CD14-positive monocyte (primary cell): Measurements from ENCODE around the gene SPEM2. TPM values are rescaled to one million over a fixed set of nuclear protein-coding genes. Genes with fewer than 3 reads are reported as not detected.
A peak's percentile ranks its signal among the peaks of the same experiment; 100 is the strongest.

Experiments used
- DNase-seq, 3 donors: peaks; one replicate each; pipeline ENCODE4 v3.0.0-alpha.2; 2011 to 2022
- H2AFZ ChIP-seq: 2 replicates; pipeline ENCODE4 v1.6.0; 2012; ENCODE audit warnings: mild to moderate bottlenecking, low read depth, low read length, inconsistent platforms; ENCODE audit not compliant: insufficient read depth, poor library complexity, severe bottlenecking
- H3K27ac ChIP-seq, 2 donors: 1 replicate in 1 of 2; 2 replicates in 1 of 2; pipeline ENCODE4 v1.5.1; 2012 to 2013; ENCODE audit warnings: low read length in 2 of 2, control low read depth in 1 of 2, inconsistent platforms in 1 of 2, low read depth in 1 of 2, mild to moderate bottlenecking in 1 of 2
- H3K27me3 ChIP-seq, 2 donors: one replicate each; pipeline versions ENCODE4 v1.6.0 to v1.6.1; 2011 to 2013; ENCODE audit warnings: low read length in 2 of 2; ENCODE audit not compliant: control insufficient read depth in 2 of 2, insufficient read depth in 2 of 2
- H3K36me3 ChIP-seq, 2 donors: replicated peaks in 1 of 2; 1 replicate in 1 of 2; 2 replicates in 1 of 2; pipeline versions ENCODE4 v1.5.1 to v1.6.1; 2012 to 2013; ENCODE audit warnings: low read length in 2 of 2, control low read depth in 1 of 2, inconsistent platforms in 1 of 2, mild to moderate bottlenecking in 1 of 2; ENCODE audit not compliant: insufficient read depth in 2 of 2, control insufficient read depth in 1 of 2
- H3K4me1 ChIP-seq, 2 donors: 1 replicate in 1 of 2; 2 replicates in 1 of 2; pipeline versions ENCODE4 v1.5.1 to v1.6.1; 2012 to 2013; ENCODE audit warnings: low read length in 2 of 2, control low read depth in 1 of 2, inconsistent platforms in 1 of 2, mild to moderate bottlenecking in 1 of 2, moderate library complexity in 1 of 2; ENCODE audit not compliant: insufficient read depth in 2 of 2, control insufficient read depth in 1 of 2
- H3K4me2 ChIP-seq: replicated peaks from 2 replicates; pipeline ENCODE3; 2012; ENCODE audit warnings: low read length, moderate library complexity, mild to moderate bottlenecking; ENCODE audit not compliant: poor library complexity, severe bottlenecking; ENCODE audit errors: extremely low read depth
- H3K4me3 ChIP-seq, 3 experiments: fragments of 200-600 bp in 1 of 3; sonication (generic) in 1 of 3; replicated peaks in 1 of 3; 1 replicate in 2 of 3; 2 replicates in 1 of 3; pipeline ENCODE4 v1.5.1; 2011 to 2013; ENCODE audit warnings: low read length in 3 of 3, mild to moderate bottlenecking in 3 of 3, control low read depth in 2 of 3, low read depth in 2 of 3, inconsistent platforms in 1 of 3, moderate library complexity in 1 of 3
- H3K79me2 ChIP-seq: 2 replicates; pipeline ENCODE4 v1.6.0; 2012; ENCODE audit warnings: mild to moderate bottlenecking, control low read depth, inconsistent platforms, low read length, moderate library complexity; ENCODE audit not compliant: insufficient read depth
- H3K9ac ChIP-seq: 2 replicates; pipeline ENCODE4 v1.6.0; 2017; ENCODE audit warnings: low read length, mild to moderate bottlenecking; ENCODE audit not compliant: insufficient read depth, poor library complexity, severe bottlenecking
- H3K9me3 ChIP-seq, 2 donors: replicated peaks in 1 of 2; 1 replicate in 1 of 2; 2 replicates in 1 of 2; pipeline versions ENCODE4 v1.5.1 to v1.6.1; 2012 to 2013; ENCODE audit warnings: low read length in 2 of 2, control low read depth in 1 of 2; ENCODE audit not compliant: control insufficient read depth in 1 of 2, insufficient read depth in 1 of 2
- H4K20me1 ChIP-seq: 2 replicates; pipeline ENCODE4 v1.6.0; 2012; ENCODE audit warnings: mild to moderate bottlenecking, low read length, control low read depth, moderate library complexity; ENCODE audit not compliant: insufficient read depth
- H3K27ac Mint-ChIP-seq, 7 donors: one replicate each; pipeline ENCODE4 v1.8.0; 2020; ENCODE audit warnings: mild to moderate bottlenecking in 7 of 7, mixed read lengths in 7 of 7, moderate library complexity in 6 of 7, inconsistent platforms in 2 of 7
- H3K27me3 Mint-ChIP-seq, 3 donors: one replicate each; pipeline ENCODE4 v1.8.0; 2021 to 2022; ENCODE audit warnings: low read depth in 3 of 3, mild to moderate bottlenecking in 3 of 3, mixed read lengths in 3 of 3, moderate library complexity in 3 of 3, inconsistent platforms in 1 of 3
- H3K36me3 Mint-ChIP-seq, 2 donors: one replicate each; pipeline ENCODE4 v1.8.0; 2020; ENCODE audit warnings: mixed read lengths in 2 of 2, inconsistent platforms in 1 of 2, mild to moderate bottlenecking in 1 of 2
- H3K4me1 Mint-ChIP-seq: one replicate; pipeline ENCODE4 v1.8.0; 2020; ENCODE audit warnings: mild to moderate bottlenecking, mixed read lengths
- H3K4me3 Mint-ChIP-seq, 2 donors: one replicate each; pipeline ENCODE4 v1.8.0; 2020; ENCODE audit warnings: mild to moderate bottlenecking in 2 of 2, mixed read lengths in 2 of 2, moderate library complexity in 1 of 2
- H3K9me3 Mint-ChIP-seq, 7 donors: one replicate each; pipeline ENCODE4 v1.8.0; 2020 to 2022; ENCODE audit warnings: mixed read lengths in 7 of 7, mild to moderate bottlenecking in 6 of 7, moderate library complexity in 6 of 7, inconsistent platforms in 2 of 7
- WGBS: methylation state at CpG from one replicate; pipeline ENCODE4 v1.1.5; 2013; ENCODE audit warnings: missing lambda C conversion rate; ENCODE audit not compliant: insufficient coverage; 5-methylcytosine and 5-hydroxymethylcytosine counted together
- intact Hi-C, 2 donors: fragments of 100-400 bp; cut with micrococcal nuclease; formaldehyde crosslinking; loops; one replicate each; pipeline versions ENCODE4 v1.15.0 to v1.15.1; 2023
- polyA plus RNA-seq, 3 donors: library from polyadenylated mRNA; depleted of rRNA in 1 of 3; unstranded in 2 of 3; stranded (reverse) in 1 of 3; fragments of 300-500 nt in 2 of 3; fragments of >200 nt in 1 of 3; fragmentation: Illumina TruSeq in 2 of 3; gene quantifications; 1 replicate in 2 of 3; 2 replicates in 1 of 3; pipeline ENCODE4 v1.2.3, GENCODE V29; 2012 to 2021
- TF ChIP-seq, protein P1 (sequence below): fragments of 200-600 bp; IDR thresholded peaks from one replicate; pipeline ENCODE4 v1.8.0; 2022; ENCODE audit warnings: antibody characterized with exemption, mild to moderate bottlenecking

SPEM2 gene
- polyA plus RNA-seq, 3 donors, result not detected

- H3K4me3 ChIP-seq, result no peak overlapping the region
- H3K4me1 ChIP-seq, result peaks cover 48 to 56% of the 10 kb centered on the region in 2 donors
- no peaks in the 10 kb centered on the region for H3K36me3 ChIP-seq
- no peak overlapping the region for H3K27ac Mint-ChIP-seq
- peaks cover 0 to 21% of the 10 kb centered on the region in 2 donors for H3K9me3 ChIP-seq
- peaks cover 0 to 25% (median 14%) of the 10 kb centered on the region in 7 donors for H3K9me3 Mint-ChIP-seq
- WGBS, result no CpG with 5 or more reads among the region's 2 CpGs
- DNase-seq, result no peak
- TF ChIP-seq, protein P1, sequence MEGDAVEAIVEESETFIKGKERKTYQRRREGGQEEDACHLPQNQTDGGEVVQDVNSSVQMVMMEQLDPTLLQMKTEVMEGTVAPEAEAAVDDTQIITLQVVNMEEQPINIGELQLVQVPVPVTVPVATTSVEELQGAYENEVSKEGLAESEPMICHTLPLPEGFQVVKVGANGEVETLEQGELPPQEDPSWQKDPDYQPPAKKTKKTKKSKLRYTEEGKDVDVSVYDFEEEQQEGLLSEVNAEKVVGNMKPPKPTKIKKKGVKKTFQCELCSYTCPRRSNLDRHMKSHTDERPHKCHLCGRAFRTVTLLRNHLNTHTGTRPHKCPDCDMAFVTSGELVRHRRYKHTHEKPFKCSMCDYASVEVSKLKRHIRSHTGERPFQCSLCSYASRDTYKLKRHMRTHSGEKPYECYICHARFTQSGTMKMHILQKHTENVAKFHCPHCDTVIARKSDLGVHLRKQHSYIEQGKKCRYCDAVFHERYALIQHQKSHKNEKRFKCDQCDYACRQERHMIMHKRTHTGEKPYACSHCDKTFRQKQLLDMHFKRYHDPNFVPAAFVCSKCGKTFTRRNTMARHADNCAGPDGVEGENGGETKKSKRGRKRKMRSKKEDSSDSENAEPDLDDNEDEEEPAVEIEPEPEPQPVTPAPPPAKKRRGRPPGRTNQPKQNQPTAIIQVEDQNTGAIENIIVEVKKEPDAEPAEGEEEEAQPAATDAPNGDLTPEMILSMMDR, result no peak
- H4K20me1 ChIP-seq, result peaks cover 21% of the 10 kb centered on the region
- peaks cover 76 to 96% (median 89%) of the 10 kb centered on the region in 3 donors for H3K27me3 Mint-ChIP-seq
- peaks cover 20 to 21% of the 10 kb centered on the region in 2 donors for H3K36me3 Mint-ChIP-seq
- H3K4me3 Mint-ChIP-seq, result peak overlapping the region in 1 of 2 donors; percentile 84
- H3K4me1 Mint-ChIP-seq, result peaks cover 49% of the 10 kb centered on the region
- no peaks in the 10 kb centered on the region for H3K79me2 ChIP-seq
- no peak overlapping the region for H3K9ac ChIP-seq
- H2AFZ ChIP-seq, result no peak overlapping the region
- no peak overlapping the region for H3K27ac ChIP-seq
- peaks cover 46 to 86% of the 10 kb centered on the region in 2 donors for H3K27me3 ChIP-seq
- H3K4me2 ChIP-seq, result no peak overlapping the region
- intact Hi-C loops, result no loop called here
Measured at GRCh38 chr17:7442142-7442541, 16.7 kb downstream of the SPEM2 start.

DNA sequence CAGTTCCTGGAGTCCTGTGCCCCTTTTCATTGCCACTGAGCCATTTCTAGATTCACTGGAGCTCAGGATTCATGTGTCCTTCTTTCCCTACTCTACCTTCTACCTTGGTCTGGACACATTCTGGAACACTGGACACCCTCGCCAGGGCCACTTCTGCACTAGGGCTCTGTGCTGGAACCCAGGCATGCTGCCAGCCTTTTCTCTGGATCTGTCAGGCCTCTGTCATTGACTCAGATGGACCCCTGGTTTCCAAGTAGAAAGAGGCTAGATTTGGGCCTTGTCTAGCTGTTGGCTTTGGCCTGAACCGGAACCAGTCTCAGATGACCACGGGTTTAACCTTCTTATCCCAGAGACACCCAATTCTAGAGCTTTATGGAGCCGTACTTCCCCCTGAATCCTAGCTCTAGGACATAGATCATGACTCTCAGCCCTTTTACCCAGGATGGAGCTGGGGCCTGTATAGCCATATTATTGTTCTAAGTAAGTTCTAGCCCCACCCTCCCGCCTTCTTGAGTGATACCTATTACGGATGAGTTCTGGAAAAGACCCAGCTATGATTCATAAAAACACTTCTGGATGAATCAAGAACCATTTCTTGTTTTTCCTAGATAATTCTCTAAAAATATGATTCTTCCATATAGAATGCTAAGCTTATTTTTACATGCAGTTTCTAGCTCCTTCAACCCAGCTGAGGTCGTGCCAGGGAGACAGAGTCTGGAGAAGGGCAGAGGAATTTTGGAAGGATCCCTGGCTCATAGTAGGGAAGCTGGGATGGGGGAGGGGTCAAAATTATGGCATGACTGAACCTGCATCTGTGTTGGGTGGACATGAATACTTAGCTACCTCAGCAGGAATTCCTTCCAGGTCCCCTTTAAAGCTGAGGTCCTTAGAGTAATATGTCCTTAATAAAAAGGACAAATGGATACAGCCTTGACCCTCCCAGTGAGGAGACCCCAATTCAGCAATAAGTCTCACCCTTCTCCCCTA is 18.4 kb downstream of the SPEM2 start:
- Histone ChIP-seq H3K4me2 (no peak overlapping the region), H3K9ac (no peak overlapping the region), H3K27ac (no peak overlapping the region), H3K27me3 (peaks cover 52 to 94% of the 10 kb centered on the region in 2 donors), H3K4me3 (no peak overlapping the region), H2AFZ (no peak overlapping the region), H3K36me3 (no peaks in the 10 kb centered on the region), H4K20me1 (peaks cover 5% of the 10 kb centered on the region), H3K9me3 (peaks cover 0 to 21% of the 10 kb centered on the region in 2 donors), H3K4me1 (peaks cover 32 to 39% of the 10 kb centered on the region in 2 donors), H3K79me2 (no peaks in the 10 kb centered on the region)
- Mint-ChIP-seq H3K27ac (no peak overlapping the region), H3K9me3 (peaks cover 0 to 27% (median 10%) of the 10 kb centered on the region in 7 donors), H3K36me3 (peaks cover 12 to 16% of the 10 kb centered on the region in 2 donors), H3K27me3 (peaks cover 82 to 98% (median 95%) of the 10 kb centered on the region in 3 donors), H3K4me3 (no peak overlapping the region), H3K4me1 (peaks cover 38% of the 10 kb centered on the region)
- no peak for DNase-seq
- TF ChIP-seq, protein P1, result no peak
- 100% methylated on average over 2 of the region's 7 CpGs for WGBS
- intact Hi-C loops, result no loop called here
